ENCODE measurements around the gene GDPD5. TPM values are rescaled to one million over a fixed set of nuclear protein-coding genes. Genes with fewer than 3 reads are reported as not detected.
A peak's percentile ranks its signal among the peaks of the same experiment; 100 is the strongest.

Gene GDPD5
- total and polyA plus RNA-seq, 9 of the 15 experiments (the other 6 are each of a cell fraction or from before 2014, with no cell fraction given), result 0.32 to 27.3 (median 8.0) TPM

GRCh38 chr11:75399344-75400145, 126.2 kb downstream of the GDPD5 start, which contains the start of gene RPS3 (continued):
- peak; percentile 71 for TF ChIP-seq CREB3L1 (IDR thresholded peaks at IDR 0.05; ENCODE audit: borderline replicate concordance, low read depth)
- TF ChIP-seq ZNF224 (CRISPR knock-in tag; IDR thresholded peaks at IDR 0.05), result no peak
- TF ChIP-seq ZBTB7A (IDR thresholded peaks at IDR 0.05; ENCODE audit: borderline replicate concordance, control insufficient read depth, low read depth, low read length), result peak; percentile 49; the same call in 1 of the 2 replicates
- no peak for TF ChIP-seq SIRT6 (IDR thresholded peaks at IDR 0.05; ENCODE audit: low read depth, low read length)
- peak; percentile 97; the same call in 1 of the 2 replicates for TF ChIP-seq RBM14 (IDR thresholded peaks at IDR 0.05; ENCODE audit: borderline replicate concordance, insufficient read depth, low read depth, low read length)
- peak; percentile 79 for TF ChIP-seq CBFB (CRISPR knock-in tag; IDR thresholded peaks at IDR 0.05)
- TF ChIP-seq PML (IDR thresholded peaks at IDR 0.05; ENCODE audit: low read length), result peak; percentile 94
- TF ChIP-seq ZNF76 (CRISPR knock-in tag; IDR thresholded peaks at IDR 0.05; ENCODE audit: borderline replicate concordance), result peak; percentile 65; the same call in 1 of the 2 replicates
- peak; percentile 85 to 89 for TF ChIP-seq MNT (conservative IDR thresholded peaks at IDR 0.05)
- peak; percentile 76; the same call in 1 of the 2 replicates for TF ChIP-seq ATF1 (CRISPR knock-in tag; IDR thresholded peaks at IDR 0.05)
- TF ChIP-seq ATF1 (tag; IDR thresholded peaks at IDR 0.05), result peak; percentile 98
- peak; percentile 81 to 87 for TF ChIP-seq NONO (IDR thresholded peaks at IDR 0.05; ENCODE audit: low read depth in 2 of 2, low read length in 1 of 2)
- TF ChIP-seq PYGO2 (tag; IDR thresholded peaks at IDR 0.05), result no peak
- no peak for TF ChIP-seq NUFIP1 (IDR thresholded peaks at IDR 0.05; ENCODE audit: partially characterized antibody)
- TF ChIP-seq E2F5 (CRISPR knock-in tag; IDR thresholded peaks at IDR 0.05), result peak; percentile 86
- no peak for TF ChIP-seq TFAM (CRISPR knock-in tag; conservative IDR thresholded peaks at IDR 0.05)
- 0 out of 2 replicates have a peak, but pooled peaks have one; percentile 36 for TF ChIP-seq RFX5 (IDR thresholded peaks at IDR 0.05; ENCODE audit: low read depth, low read length)
- no peak; the same call in 1 of the 2 replicates for TF ChIP-seq NR2F6 (CRISPR knock-in tag; IDR thresholded peaks at IDR 0.05)
- no peak for TF ChIP-seq HDAC3 (IDR thresholded peaks at IDR 0.05; ENCODE audit: borderline replicate concordance, partially characterized antibody)
- TF ChIP-seq MEF2D (tag; conservative IDR thresholded peaks at IDR 0.05; ENCODE audit: low read depth), result no peak
- TF ChIP-seq E2F8 (IDR thresholded peaks at IDR 0.05; ENCODE audit: low read depth, partially characterized antibody), result peak; percentile 89
